ENCODE results near the gene SFTA2. TPM values are rescaled to one million over a fixed set of nuclear protein-coding genes. Genes with fewer than 3 reads are reported as not detected.

SFTA2 gene
- total RNA-seq, 1 donor: not detected

DNA sequence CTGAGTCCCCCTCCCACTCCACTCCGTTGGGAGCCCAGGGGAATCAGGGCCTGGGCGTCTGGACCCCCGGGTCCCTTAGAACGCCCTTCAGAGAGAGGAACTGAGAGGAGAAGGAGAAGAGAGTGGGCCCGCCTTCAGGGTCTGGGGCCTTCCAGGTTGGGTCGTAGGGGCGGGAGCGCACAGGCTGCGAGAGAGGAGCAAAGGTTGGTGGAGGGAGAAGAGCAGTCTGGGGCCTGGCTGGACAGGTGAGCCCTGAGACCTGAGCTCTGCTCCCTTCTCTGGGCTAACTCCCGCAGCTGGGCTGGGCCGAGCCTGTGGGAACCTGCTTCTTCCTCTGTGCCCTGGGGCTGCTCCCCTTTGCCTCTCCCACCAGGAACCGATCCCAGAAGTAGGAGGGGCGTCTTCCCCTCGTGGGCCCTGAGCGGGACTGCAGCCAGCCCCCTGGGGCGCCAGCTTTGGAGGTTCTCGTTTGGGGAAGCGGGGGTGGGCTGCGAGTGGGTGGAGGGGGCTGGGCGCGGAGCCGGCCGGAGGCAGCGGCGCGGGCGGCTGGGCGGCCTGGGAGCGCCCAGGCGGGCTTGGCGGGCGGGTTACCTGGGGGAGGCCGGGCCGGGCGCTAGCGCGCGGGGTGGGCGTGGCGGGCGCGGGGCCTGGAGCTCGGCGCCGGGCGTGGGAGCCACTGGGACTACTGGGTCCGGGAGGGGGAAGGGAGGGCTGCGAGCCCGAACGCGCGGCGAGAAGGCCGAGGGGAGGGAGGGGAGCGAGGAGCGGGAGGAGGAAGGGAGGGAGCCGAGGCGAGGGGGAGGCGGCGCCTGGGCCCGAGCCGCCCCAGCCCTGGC is 48.1 kb downstream of the SFTA2 start, which contains the start of gene DDR1:
DDR1 (plus strand) TSS at position 835 of the 836 bp plus-strand sequence. CDS start 4,211 bp downstream, outside the sequence.
- H3K4me3 ChIP-seq (ENCODE audit: low read depth, low read length): peak within 1 kb of the TSS; percentile 74
- DNase-seq (ENCODE audit: low read depth): peak; percentile 65
- TF ChIP-seq, protein P1, sequence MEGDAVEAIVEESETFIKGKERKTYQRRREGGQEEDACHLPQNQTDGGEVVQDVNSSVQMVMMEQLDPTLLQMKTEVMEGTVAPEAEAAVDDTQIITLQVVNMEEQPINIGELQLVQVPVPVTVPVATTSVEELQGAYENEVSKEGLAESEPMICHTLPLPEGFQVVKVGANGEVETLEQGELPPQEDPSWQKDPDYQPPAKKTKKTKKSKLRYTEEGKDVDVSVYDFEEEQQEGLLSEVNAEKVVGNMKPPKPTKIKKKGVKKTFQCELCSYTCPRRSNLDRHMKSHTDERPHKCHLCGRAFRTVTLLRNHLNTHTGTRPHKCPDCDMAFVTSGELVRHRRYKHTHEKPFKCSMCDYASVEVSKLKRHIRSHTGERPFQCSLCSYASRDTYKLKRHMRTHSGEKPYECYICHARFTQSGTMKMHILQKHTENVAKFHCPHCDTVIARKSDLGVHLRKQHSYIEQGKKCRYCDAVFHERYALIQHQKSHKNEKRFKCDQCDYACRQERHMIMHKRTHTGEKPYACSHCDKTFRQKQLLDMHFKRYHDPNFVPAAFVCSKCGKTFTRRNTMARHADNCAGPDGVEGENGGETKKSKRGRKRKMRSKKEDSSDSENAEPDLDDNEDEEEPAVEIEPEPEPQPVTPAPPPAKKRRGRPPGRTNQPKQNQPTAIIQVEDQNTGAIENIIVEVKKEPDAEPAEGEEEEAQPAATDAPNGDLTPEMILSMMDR (IDR thresholded peaks at IDR 0.05; ENCODE audit: insufficient read depth, low read depth, low read length): no peak

DNA sequence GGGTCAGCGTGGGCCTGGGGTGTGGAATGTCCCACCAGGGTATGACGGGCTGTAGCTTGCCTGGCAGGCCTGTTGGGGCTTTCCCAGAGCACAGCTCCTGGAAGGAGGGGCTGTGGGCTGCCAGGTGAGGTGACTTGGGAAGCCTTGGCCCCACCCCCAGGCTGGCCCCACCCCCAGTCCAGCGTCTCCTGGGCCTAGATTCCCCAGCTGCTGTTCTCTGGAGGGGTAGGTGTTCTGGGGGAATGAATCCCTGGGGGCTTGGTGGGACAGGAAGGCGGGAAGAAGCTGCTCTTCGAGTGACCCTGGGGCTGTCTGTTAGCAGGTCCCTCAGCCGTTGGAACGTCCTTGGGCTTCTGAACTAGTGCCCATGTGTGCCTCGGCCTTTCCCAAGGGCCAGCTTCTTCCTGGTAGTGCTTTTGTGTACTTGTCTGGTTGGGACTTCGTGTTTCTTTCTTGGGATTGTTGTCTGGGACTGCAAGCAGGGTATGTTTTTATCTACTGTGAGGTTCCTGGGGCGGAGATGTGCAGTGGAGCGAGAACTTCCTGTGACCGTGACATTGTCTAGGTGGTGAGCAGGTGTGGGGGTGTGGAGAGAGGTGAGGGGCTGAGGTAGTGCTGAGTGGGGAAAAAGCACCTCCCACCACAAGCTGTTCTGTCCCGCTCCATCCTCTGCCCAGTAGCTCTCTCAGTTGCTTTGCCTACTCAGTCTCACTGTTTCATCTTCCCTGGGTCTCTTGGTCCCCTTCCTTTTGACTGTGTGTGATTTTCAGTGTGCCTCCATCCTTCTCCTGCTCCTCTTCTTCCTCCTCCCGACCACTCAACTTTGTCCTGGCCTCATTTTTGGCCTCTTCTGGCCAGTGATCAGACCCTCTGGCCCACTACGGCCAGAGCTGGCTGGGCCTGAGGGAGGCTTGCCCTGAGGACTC is 48.9 kb downstream of the SFTA2 start:
- TF ChIP-seq, protein P1 (IDR thresholded peaks at IDR 0.05; ENCODE audit: insufficient read depth, low read depth, low read length): no peak
- no peak overlapping the region for H3K4me3 ChIP-seq (ENCODE audit: low read depth, low read length)
- no peak for DNase-seq (ENCODE audit: low read depth)

GRCh38 chr6:30882204-30882758 is 49.7 kb downstream of the SFTA2 start:
- H3K4me3 ChIP-seq (ENCODE audit: low read depth, low read length): no peak overlapping the region
- DNase-seq (ENCODE audit: low read depth): no peak
- TF ChIP-seq, protein P1 (IDR thresholded peaks at IDR 0.05; ENCODE audit: insufficient read depth, low read depth, low read length): no peak

DNA sequence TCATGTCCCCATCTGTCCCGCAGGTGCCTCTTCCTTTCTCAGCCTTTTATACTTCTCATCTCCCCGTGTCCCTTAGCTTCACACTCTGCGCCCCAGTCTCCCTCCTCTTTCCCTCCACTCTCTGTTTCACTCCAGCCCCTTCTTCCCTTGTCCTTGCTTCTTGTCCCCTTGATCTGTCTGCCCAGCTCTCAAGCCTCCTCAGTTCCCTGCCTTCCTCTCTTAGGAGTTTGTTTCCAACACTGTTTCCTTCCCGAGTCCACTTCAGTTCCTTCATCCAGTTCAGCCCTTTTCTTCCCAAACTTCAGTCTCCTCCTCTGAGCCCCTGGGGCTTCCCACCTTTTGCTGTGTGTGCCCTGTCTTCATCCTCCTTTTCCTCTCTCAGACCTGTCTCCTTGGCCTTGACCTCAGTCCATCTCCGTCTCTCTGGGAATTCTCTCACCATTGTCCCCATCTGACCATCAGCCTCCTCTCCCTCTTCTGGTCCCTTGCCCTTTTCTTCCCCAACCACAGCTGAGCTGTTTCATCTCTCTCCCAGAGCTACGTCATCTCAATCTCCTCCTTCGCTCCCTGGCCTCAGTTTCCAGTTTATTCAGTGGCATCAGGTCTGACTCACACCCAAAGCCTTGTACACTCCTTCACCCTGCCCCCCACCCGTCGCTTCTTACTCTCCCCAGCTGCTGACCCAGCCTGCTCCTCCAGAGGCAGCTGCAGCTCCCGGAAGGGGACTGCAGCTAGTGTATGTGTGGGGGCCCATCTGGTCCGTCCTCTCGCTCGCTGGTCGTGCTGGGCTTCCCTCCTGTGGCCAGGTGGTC is 50.4 kb downstream of the SFTA2 start:
- TF ChIP-seq, protein P1 (IDR thresholded peaks at IDR 0.05; ENCODE audit: insufficient read depth, low read depth, low read length): no peak
- DNase-seq (ENCODE audit: low read depth): peak; percentile 57
- H3K4me3 ChIP-seq (ENCODE audit: low read depth, low read length): no peak overlapping the region

Small RNA genes within 50 kb of the gene (small RNA-seq; reads per million reads assigned to genes)
- gene RF00019: not detected

Other genes with a start within 250 kb of the SFTA2 start
- gene PPP1R18, start 245.5 kb downstream of the SFTA2 start, total RNA-seq: 56.6 and 59.3 TPM in 2 replicates
- gene NRM, start 241.2 kb downstream of the SFTA2 start, total RNA-seq: 3.5 and 5.5 TPM in 2 replicates
- 3.2 and 4.7 TPM in 2 replicates for gene MDC1, start 214.9 kb downstream of the SFTA2 start, total RNA-seq
- 590 and 713 TPM in 2 replicates for gene TUBB, start 211.8 kb downstream of the SFTA2 start, total RNA-seq
- gene FLOT1, start 189.5 kb downstream of the SFTA2 start, total RNA-seq: 107 and 119 TPM in 2 replicates
- 132 and 187 TPM in 2 replicates for gene IER3, start 187.6 kb downstream of the SFTA2 start, total RNA-seq
- gene DDR1, start 47.7 kb downstream of the SFTA2 start, total RNA-seq: 19.3 and 32.4 TPM in 2 replicates
- gene GTF2H4, start 24.0 kb downstream of the SFTA2 start, total RNA-seq: 9.3 and 14.7 TPM in 2 replicates
- 15.1 and 17.3 TPM in 2 replicates for gene VARS2, start 17.9 kb downstream of the SFTA2 start, total RNA-seq
- gene MUCL3, start 8.8 kb upstream of the SFTA2 start, total RNA-seq: not detected in 2 replicates
- gene MUC21, start 51.5 kb upstream of the SFTA2 start, total RNA-seq: not detected in 2 replicates
- gene MUC22, start 78.3 kb upstream of the SFTA2 start, total RNA-seq: not detected in 2 replicates
- not detected in 2 replicates for gene C6orf15, start 180.4 kb upstream of the SFTA2 start, total RNA-seq
- gene PSORS1C1, start 182.6 kb upstream of the SFTA2 start, total RNA-seq: 0.97 and 3.0 TPM in 2 replicates
- gene CDSN, start 188.3 kb upstream of the SFTA2 start, total RNA-seq: not detected in 2 replicates
- gene PSORS1C2, start 206.9 kb upstream of the SFTA2 start, total RNA-seq: not detected in 2 replicates
- 14.7 and 16.4 TPM in 2 replicates for gene CCHCR1, start 225.6 kb upstream of the SFTA2 start, total RNA-seq
- gene TCF19, start 226.4 kb upstream of the SFTA2 start, total RNA-seq: 20.7 and 22.2 TPM in 2 replicates
- not detected in 2 replicates for gene POU5F1, start 238.5 kb upstream of the SFTA2 start, total RNA-seq